22Rv1 (cell line): ENCODE results near the gene MICOS13.

Source experiments
- CTCF ChIP-seq: fragments of 450-650 bp; IDR thresholded peaks from 2 replicates; pipeline ENCODE4 v1.5.1; 2017; ENCODE audit warnings: mild to moderate bottlenecking
- ZFX ChIP-seq: fragments of 450-650 bp; IDR thresholded peaks from 2 replicates; pipeline ENCODE4 v1.6.1; 2017; ENCODE audit warnings: antibody characterized with exemption, borderline replicate concordance

GRCh38 chr19:5718037-5718578 lies 37.8 kb upstream of the MICOS13 start:
- no peak for TF ChIP-seq ZFX
- no peak for TF ChIP-seq CTCF
